GM10248 (cell line): ENCODE results near the gene KIF18B.

Experiments used
- CTCF ChIA-PET: fragments of 300-600 bp; sonication (Branson Sonifier 250); formaldehyde crosslinking; extraction: SDS; loops from one replicate; lab custom pipeline; 2021; ENCODE audit warnings: antibody characterized with exemption; lab: Yijun Ruan, JAX
- POLR2A ChIA-PET: fragments of 350-650 bp; sonication (Branson Sonifier 250); formaldehyde crosslinking; extraction: SDS; loops from one replicate; lab custom pipeline; 2020; ENCODE audit warnings: antibody characterized with exemption; lab: Yijun Ruan, JAX
- DNase-seq: peaks from one replicate; pipeline ENCODE4 v3.0.0; 2012; ENCODE audit errors: extremely low spot score
- TF ChIP-seq, protein P1 (sequence below): IDR thresholded peaks from 2 replicates; pipeline ENCODE4 v1.5.1; 2012; ENCODE audit warnings: mild to moderate bottlenecking, low read depth; ENCODE audit errors: extremely low read depth, missing control alignments, control extremely low read depth

The KIF18B gene

GRCh38 chr17:44966348-44967025, 18.9 kb upstream of the KIF18B start:
- DNase-seq, result no peak
- TF ChIP-seq, protein P1, sequence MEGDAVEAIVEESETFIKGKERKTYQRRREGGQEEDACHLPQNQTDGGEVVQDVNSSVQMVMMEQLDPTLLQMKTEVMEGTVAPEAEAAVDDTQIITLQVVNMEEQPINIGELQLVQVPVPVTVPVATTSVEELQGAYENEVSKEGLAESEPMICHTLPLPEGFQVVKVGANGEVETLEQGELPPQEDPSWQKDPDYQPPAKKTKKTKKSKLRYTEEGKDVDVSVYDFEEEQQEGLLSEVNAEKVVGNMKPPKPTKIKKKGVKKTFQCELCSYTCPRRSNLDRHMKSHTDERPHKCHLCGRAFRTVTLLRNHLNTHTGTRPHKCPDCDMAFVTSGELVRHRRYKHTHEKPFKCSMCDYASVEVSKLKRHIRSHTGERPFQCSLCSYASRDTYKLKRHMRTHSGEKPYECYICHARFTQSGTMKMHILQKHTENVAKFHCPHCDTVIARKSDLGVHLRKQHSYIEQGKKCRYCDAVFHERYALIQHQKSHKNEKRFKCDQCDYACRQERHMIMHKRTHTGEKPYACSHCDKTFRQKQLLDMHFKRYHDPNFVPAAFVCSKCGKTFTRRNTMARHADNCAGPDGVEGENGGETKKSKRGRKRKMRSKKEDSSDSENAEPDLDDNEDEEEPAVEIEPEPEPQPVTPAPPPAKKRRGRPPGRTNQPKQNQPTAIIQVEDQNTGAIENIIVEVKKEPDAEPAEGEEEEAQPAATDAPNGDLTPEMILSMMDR, result no peak
- CTCF ChIA-PET, result interaction anchor here (1.9 to 2.7 kb wide), 2 partner anchors 10 to 54 kb away, joined by 7 to 9 read pairs; no protein-coding TSS in a partner anchor
- POLR2A ChIA-PET, result no interaction called here

DNA sequence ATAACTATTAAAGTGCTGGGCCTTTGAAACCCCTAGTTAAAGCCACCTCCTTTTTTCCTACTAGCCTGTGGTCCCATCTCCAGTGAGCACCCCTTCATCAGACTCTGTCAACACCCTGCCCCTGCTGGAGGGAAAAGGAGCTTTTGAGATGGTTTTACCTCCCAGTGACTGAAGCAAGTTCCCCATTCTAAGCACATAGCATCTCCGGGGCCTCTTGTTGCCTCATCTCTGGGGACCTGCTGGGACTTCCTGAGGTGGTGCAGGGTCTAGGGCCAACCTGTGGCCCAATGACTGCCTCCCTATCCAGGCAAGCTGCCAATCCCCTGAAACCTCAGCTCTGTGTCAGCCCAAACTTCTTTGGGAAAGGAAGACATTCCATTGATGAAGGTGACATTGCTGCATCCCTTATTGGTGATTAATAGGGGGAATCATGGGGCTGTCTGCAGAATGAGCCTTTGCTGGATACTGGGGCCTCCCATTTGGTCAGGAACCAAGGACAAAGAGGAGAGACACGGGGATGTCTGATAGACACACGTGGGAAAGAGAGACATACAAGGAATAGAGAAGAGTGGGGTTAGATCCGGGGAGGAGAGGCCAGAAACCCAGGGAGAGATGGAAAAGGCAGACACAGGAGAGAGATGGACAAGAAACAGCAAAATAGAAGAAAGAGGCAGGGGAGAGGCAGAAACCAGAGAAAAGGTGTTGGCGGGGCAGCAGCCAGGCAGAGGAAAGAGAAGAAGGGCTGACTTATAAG, 18.1 kb upstream of the KIF18B start:
- TF ChIP-seq, protein P1, result no peak
- DNase-seq, result no peak
- CTCF ChIA-PET, result interaction anchor here (1.9 to 2.7 kb wide), 2 partner anchors 9 to 55 kb away, joined by 7 to 9 read pairs; no protein-coding TSS in a partner anchor
- POLR2A ChIA-PET, result no interaction called here

DNA sequence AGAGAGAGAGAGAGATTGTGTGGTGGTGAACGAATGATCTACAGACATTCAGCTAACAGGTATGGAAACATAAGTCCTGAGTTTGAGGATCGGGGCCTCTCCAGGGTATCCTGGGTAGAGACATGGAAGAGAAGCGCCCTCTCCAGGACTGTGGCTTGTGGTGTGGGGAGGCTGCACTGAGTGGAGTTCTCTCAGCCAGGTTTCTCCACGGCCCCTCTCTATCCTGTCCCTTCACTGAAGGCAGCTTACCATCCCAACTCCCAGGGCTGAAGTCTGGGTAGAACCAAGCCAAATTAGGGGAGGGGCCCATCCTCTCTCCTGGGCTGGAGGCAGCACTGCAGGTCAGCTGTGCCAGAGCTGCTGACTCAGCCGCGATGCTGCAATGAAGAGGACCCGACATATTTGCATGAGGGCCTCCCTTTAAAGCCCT, 14.4 kb upstream of the KIF18B start:
- POLR2A ChIA-PET, result no interaction called here
- DNase-seq, result no peak
- CTCF ChIA-PET, result interaction anchor here (1.5 to 3.9 kb wide), 2 partner anchors 10 to 60 kb away, joined by 3 to 11 read pairs; no protein-coding TSS in a partner anchor
- TF ChIP-seq, protein P1, result no peak

DNA sequence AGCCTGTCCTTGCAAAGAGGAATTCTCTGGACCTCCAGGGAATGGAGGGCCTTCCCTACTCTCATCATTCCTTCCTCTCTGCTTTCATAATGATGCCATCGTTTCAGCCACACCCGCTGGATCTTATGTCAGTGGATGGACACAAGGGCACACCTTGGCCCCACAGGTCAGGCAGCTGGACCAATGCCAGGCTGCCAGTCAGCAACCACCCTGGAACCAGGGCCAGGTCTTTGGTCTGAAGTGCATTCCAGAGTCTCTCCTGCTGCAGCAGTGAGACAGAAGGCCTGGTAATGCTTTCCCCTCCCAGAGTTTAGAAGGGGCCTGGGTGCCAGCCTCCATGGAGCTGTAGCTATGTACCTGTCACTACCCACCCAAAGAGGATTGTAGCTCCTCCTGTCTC, 13.1 kb upstream of the KIF18B start:
- TF ChIP-seq, protein P1, result no peak
- no peak for DNase-seq
- CTCF ChIA-PET, result interaction anchor here (1.8 to 3.9 kb wide), 2 partner anchors 61 to 175 kb away, joined by 4 to 11 read pairs; partner anchors contain the start of gene ACBD4
- POLR2A ChIA-PET, result interaction anchor here (0.5 kb wide), 1 partner anchor 187 kb away, joined by 3 read pairs; the partner anchor contains the start of gene HEXIM1

DNA sequence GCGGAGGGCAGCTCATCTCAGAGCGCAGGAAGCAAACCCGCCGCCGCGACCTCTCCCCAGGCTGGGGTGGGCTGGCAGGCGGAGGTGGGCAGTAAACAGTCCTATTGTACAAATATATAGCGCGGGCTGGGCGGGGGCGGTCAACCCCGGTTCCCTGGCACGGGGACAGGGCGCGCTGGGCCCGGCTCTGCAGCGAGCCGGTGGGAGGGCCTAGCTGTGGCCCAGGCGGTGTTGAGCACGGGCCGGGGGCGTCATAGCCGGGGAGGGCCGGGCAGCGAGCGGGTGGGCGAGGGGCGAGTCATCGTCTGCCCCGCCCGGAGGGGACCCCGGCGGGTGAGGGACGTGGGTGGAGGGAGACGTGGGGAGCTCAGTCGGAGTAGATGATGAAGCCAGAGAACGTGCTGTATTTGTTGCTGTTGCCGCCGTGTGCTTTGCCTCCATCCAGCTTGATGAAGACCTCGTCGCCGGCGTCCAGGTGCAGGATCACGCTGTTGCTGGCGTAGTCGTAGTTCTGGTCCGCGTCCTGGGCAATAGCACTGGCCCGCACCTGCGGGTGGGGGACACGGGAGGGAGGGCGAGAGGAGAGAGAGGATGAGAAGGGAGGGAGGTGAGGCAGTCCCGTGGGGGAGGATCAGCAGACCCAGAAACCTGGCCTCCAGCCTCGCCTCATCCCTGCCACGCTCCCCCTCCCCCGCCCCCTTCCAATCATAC, 12.4 kb upstream of the KIF18B start:
- ChIA-PET CTCF (interaction anchor here (1.1 to 3.9 kb wide), 3 partner anchors 9 to 175 kb away, joined by 3 to 11 read pairs (median 4); partner anchors contain the start of gene ACBD4), POLR2A (interaction anchor here (0.5 kb wide), 1 partner anchor 188 kb away, joined by 3 read pairs; the partner anchor contains the start of gene HEXIM1)
- TF ChIP-seq, protein P1, result no peak
- no peak for DNase-seq
